H9 (cell line): ENCODE measurements around the gene AFMID. TPM values are rescaled to one million over a fixed set of nuclear protein-coding genes. Genes with fewer than 3 reads are reported as not detected.

Experiments used
- DNase-seq: peaks from one replicate; pipeline ENCODE4 v3.0.0-alpha.2; 2017
- H2AFZ ChIP-seq: one replicate; pipeline ENCODE4 v1.6.1; 2013; ENCODE audit warnings: mild to moderate bottlenecking, low read length, control low read depth, moderate library complexity
- H2AK5ac ChIP-seq: 2 replicates; pipeline ENCODE4 v1.6.1; 2013; ENCODE audit warnings: low read length, control low read depth, mixed read lengths; ENCODE audit not compliant: insufficient read length
- H2BK120ac ChIP-seq: one replicate; pipeline ENCODE4 v1.6.1; 2013; ENCODE audit warnings: low read depth, mild to moderate bottlenecking, low read length, control low read depth, inconsistent platforms; ENCODE audit not compliant: poor library complexity, severe bottlenecking
- H2BK12ac ChIP-seq: 2 replicates; pipeline ENCODE4 v1.6.1; 2013; ENCODE audit warnings: low read length, control low read depth, mixed read lengths, low read depth; ENCODE audit not compliant: insufficient read length
- H2BK15ac ChIP-seq: 2 replicates; pipeline ENCODE4 v1.6.1; 2013; ENCODE audit warnings: low read depth, low read length, control low read depth
- H2BK20ac ChIP-seq: one replicate; pipeline ENCODE4 v1.6.1; 2013; ENCODE audit warnings: low read depth, mild to moderate bottlenecking, low read length, control low read depth, inconsistent platforms; ENCODE audit not compliant: poor library complexity, severe bottlenecking
- H2BK5ac ChIP-seq: 2 replicates; pipeline ENCODE4 v1.6.1; 2013; ENCODE audit warnings: low read length, control low read depth, mixed read lengths; ENCODE audit not compliant: insufficient read length
- H3K14ac ChIP-seq: 2 replicates; pipeline ENCODE4 v1.6.1; 2013; ENCODE audit warnings: low read length, control low read depth; ENCODE audit not compliant: insufficient read depth
- H3K18ac ChIP-seq: 2 replicates; pipeline ENCODE4 v1.6.1; 2013; ENCODE audit warnings: low read depth, mild to moderate bottlenecking, mixed read lengths, low read length, control low read depth; ENCODE audit not compliant: insufficient read length
- H3K23ac ChIP-seq: 2 replicates; pipeline ENCODE4 v1.6.1; 2013; ENCODE audit warnings: low read length, control low read depth, mixed read lengths, low read depth; ENCODE audit not compliant: insufficient read length
- H3K23me2 ChIP-seq: 2 replicates; pipeline ENCODE4 v1.6.1; 2013; ENCODE audit warnings: low read depth, mild to moderate bottlenecking, mixed read lengths, low read length, control low read depth; ENCODE audit not compliant: insufficient read length, poor library complexity, severe bottlenecking
- H3K27ac ChIP-seq: 2 replicates; pipeline ENCODE4 v1.5.1; 2013; ENCODE audit warnings: low read length, control low read depth, mixed read lengths, low read depth; ENCODE audit not compliant: insufficient read length
- H3K27me3 ChIP-seq: 2 replicates; pipeline ENCODE4 v1.6.1; 2013; ENCODE audit warnings: low read length, control low read depth, inconsistent platforms; ENCODE audit not compliant: insufficient read depth
- H3K4ac ChIP-seq: 2 replicates; pipeline ENCODE4 v1.6.1; 2013; ENCODE audit warnings: low read depth, mild to moderate bottlenecking, control low read depth, inconsistent platforms, low read length, moderate library complexity
- H3K4me1 ChIP-seq: 2 replicates; pipeline ENCODE4 v1.6.1; 2013; ENCODE audit warnings: low read length, control low read depth, inconsistent platforms; ENCODE audit not compliant: insufficient read depth
- H3K4me2 ChIP-seq: 2 replicates; pipeline ENCODE4 v1.6.1; 2013; ENCODE audit warnings: low read length, control low read depth, mixed read lengths; ENCODE audit not compliant: insufficient read length, insufficient read depth
- H3K56ac ChIP-seq: 2 replicates; pipeline ENCODE4 v1.6.1; 2013; ENCODE audit warnings: low read depth, mild to moderate bottlenecking, mixed read lengths, low read length, control low read depth; ENCODE audit not compliant: insufficient read length
- H3K79me1 ChIP-seq: 2 replicates; pipeline ENCODE4 v1.6.1; 2013; ENCODE audit warnings: low read depth, mild to moderate bottlenecking, moderate library complexity, low read length, control low read depth, inconsistent platforms; ENCODE audit not compliant: insufficient read depth, poor library complexity, severe bottlenecking
- H3K79me2 ChIP-seq: 2 replicates; pipeline ENCODE4 v1.6.1; 2013; ENCODE audit warnings: low read length, control low read depth, inconsistent platforms; ENCODE audit not compliant: insufficient read depth
- H3K9ac ChIP-seq: 2 replicates; pipeline ENCODE4 v1.6.1; 2013; ENCODE audit warnings: low read length, control low read depth, mixed read lengths; ENCODE audit not compliant: insufficient read length; ENCODE audit errors: extremely low read depth
- H3K9me3 ChIP-seq: one replicate; pipeline ENCODE4 v1.6.1; 2013; ENCODE audit warnings: low read depth, low read length, inconsistent platforms; ENCODE audit not compliant: control insufficient read depth
- H3T11ph ChIP-seq: one replicate; pipeline ENCODE4 v1.6.1; 2013; ENCODE audit warnings: mild to moderate bottlenecking, low read length, control low read depth, inconsistent platforms
- H4K20me1 ChIP-seq: one replicate; pipeline ENCODE4 v1.6.1; 2013; ENCODE audit not compliant: control insufficient read depth, insufficient read length, insufficient read depth
- H4K5ac ChIP-seq: 2 replicates; pipeline ENCODE4 v1.6.1; 2013; ENCODE audit warnings: low read depth, mild to moderate bottlenecking, mixed read lengths, low read length, control low read depth; ENCODE audit not compliant: insufficient read length
- H4K8ac ChIP-seq: replicated peaks from 2 replicates; pipeline ENCODE4 v1.6.1; 2013; ENCODE audit warnings: low read length, control low read depth, mixed read lengths, low read depth; ENCODE audit not compliant: insufficient read length
- H4K91ac ChIP-seq: 2 replicates; pipeline ENCODE4 v1.6.1; 2013; ENCODE audit warnings: low read depth, mild to moderate bottlenecking, moderate library complexity, mixed read lengths, low read length, control low read depth; ENCODE audit not compliant: insufficient read length
- H3K27ac Mint-ChIP-seq, 3 experiments: 2 replicates in 2 of 3; 3 replicates in 1 of 3; pipeline ENCODE4 v1.8.0; 2020 to 2021; ENCODE audit warnings: mixed read lengths in 3 of 3, mild to moderate bottlenecking in 1 of 3, moderate library complexity in 1 of 3
- H3K27me3 Mint-ChIP-seq: 2 replicates; pipeline ENCODE4 v1.8.0; 2021; ENCODE audit warnings: low read depth, mild to moderate bottlenecking, moderate library complexity, mixed read lengths
- H3K36me3 Mint-ChIP-seq, 3 experiments: 2 replicates in 2 of 3; 3 replicates in 1 of 3; pipeline ENCODE4 v1.8.0; 2020 to 2021; ENCODE audit warnings: low read depth in 3 of 3, mixed read lengths in 3 of 3; ENCODE audit not compliant: insufficient read depth in 1 of 3
- H3K4me1 Mint-ChIP-seq, 2 experiments: 2 replicates each; pipeline ENCODE4 v1.8.0; 2020; ENCODE audit warnings: mixed read lengths in 2 of 2
- H3K4me3 Mint-ChIP-seq, 2 experiments: 2 replicates in 1 of 2; 3 replicates in 1 of 2; pipeline ENCODE4 v1.8.0; 2020 to 2021; ENCODE audit warnings: mild to moderate bottlenecking in 2 of 2, mixed read lengths in 2 of 2, moderate library complexity in 1 of 2
- H3K9me3 Mint-ChIP-seq, 2 experiments: 2 replicates in 1 of 2; 3 replicates in 1 of 2; pipeline ENCODE4 v1.8.0; 2020; ENCODE audit warnings: mild to moderate bottlenecking in 2 of 2, mixed read lengths in 2 of 2, moderate library complexity in 1 of 2
- WGBS: extraction: QIAGEN DNeasy Blood & Tissue Kit; methylation state at CpG from one replicate; pipeline ENCODE4 v1.1.7; 2013; ENCODE audit warnings: missing lambda C conversion rate, low lambda C conversion rate, mixed read lengths; ENCODE audit not compliant: insufficient read length; ENCODE audit errors: extremely low coverage; 5-methylcytosine and 5-hydroxymethylcytosine counted together
- total RNA-seq: library from RNA; stranded (reverse); gene quantifications from 2 replicates; pipeline ENCODE4 v1.2.1, GENCODE V29; 2021
- TF ChIP-seq, protein P1 (sequence below): fragments of 200-600 bp; sonication (generic); conservative IDR thresholded peaks from 3 replicates; pipeline ENCODE4 v1.8.0; 2021; ENCODE audit warnings: antibody characterized with exemption, mild to moderate bottlenecking

AFMID gene
- total RNA-seq, 1 experiment from 2014 or later = 64.1 TPM

- H3K4me3 Mint-ChIP-seq = no peak overlapping the region
- no peak overlapping the region for H3K27ac ChIP-seq
Measured at GRCh38 chr17:78252111-78252634, 65.0 kb downstream of the AFMID start.

More at GRCh38 chr17:78252111-78252634, 65.0 kb downstream of the AFMID start:
- H2BK12ac ChIP-seq = no peak overlapping the region
- no peak overlapping the region for H2AFZ ChIP-seq
- no peak overlapping the region for H4K8ac ChIP-seq
- H3K4ac ChIP-seq = no peak overlapping the region
- H3K4me2 ChIP-seq = no peak overlapping the region
- H3K14ac ChIP-seq = no peak overlapping the region
- no peaks in the 10 kb centered on the region for H3K9me3 ChIP-seq
- peak; percentile 43 for DNase-seq
- no peak overlapping the region for H2AK5ac ChIP-seq
- H3K23ac ChIP-seq = no peak overlapping the region
- no peaks in the 10 kb centered on the region for H3K79me2 ChIP-seq
- no peaks in the 10 kb centered on the region for H3K23me2 ChIP-seq
- no peak overlapping the region for H2BK120ac ChIP-seq
- no peaks in the 10 kb centered on the region for H3K36me3 Mint-ChIP-seq
- H4K5ac ChIP-seq = no peak overlapping the region
- no CpG with 5 or more reads among the region's 12 CpGs for WGBS
- peak overlapping the region in 1 of 3 experiments; percentile 40; a peak in 1 of 7 replicates for H3K27ac Mint-ChIP-seq
- peaks cover 3% of the 10 kb centered on the region; the same call in 1 of the 2 replicates for H3K4me1 ChIP-seq
- no peaks in the 10 kb centered on the region for H4K20me1 ChIP-seq
- H3K27me3 Mint-ChIP-seq = peaks cover 1% of the 10 kb centered on the region; the same call in 1 of the 2 replicates
- TF ChIP-seq, protein P1, sequence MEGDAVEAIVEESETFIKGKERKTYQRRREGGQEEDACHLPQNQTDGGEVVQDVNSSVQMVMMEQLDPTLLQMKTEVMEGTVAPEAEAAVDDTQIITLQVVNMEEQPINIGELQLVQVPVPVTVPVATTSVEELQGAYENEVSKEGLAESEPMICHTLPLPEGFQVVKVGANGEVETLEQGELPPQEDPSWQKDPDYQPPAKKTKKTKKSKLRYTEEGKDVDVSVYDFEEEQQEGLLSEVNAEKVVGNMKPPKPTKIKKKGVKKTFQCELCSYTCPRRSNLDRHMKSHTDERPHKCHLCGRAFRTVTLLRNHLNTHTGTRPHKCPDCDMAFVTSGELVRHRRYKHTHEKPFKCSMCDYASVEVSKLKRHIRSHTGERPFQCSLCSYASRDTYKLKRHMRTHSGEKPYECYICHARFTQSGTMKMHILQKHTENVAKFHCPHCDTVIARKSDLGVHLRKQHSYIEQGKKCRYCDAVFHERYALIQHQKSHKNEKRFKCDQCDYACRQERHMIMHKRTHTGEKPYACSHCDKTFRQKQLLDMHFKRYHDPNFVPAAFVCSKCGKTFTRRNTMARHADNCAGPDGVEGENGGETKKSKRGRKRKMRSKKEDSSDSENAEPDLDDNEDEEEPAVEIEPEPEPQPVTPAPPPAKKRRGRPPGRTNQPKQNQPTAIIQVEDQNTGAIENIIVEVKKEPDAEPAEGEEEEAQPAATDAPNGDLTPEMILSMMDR = no peak
- H4K91ac ChIP-seq = no peak overlapping the region
- H2BK5ac ChIP-seq = no peak overlapping the region
- H3K4me1 Mint-ChIP-seq = peaks cover 20 to 47% of the 10 kb centered on the region in 2 experiments
- H2BK15ac ChIP-seq = peak overlapping the region; percentile 19; the same call in 1 of the 2 replicates
- H3K9me3 Mint-ChIP-seq = peaks cover 3% of the 10 kb centered on the region in 2 experiments; a peak in 2 of 5 replicates
- no peak overlapping the region for H3K18ac ChIP-seq
- H3K79me1 ChIP-seq = no peaks in the 10 kb centered on the region
- no peak overlapping the region for H2BK20ac ChIP-seq
- H3K56ac ChIP-seq = no peak overlapping the region
- H3T11ph ChIP-seq = no peak overlapping the region
- H3K9ac ChIP-seq = no peak overlapping the region
- no peaks in the 10 kb centered on the region for H3K27me3 ChIP-seq
